GM06990 (cell line): ENCODE measurements around the gene BAD.
"Not testable (repeated sequence)": the region's sequence is repeated elsewhere in the genome, so short reads cannot be mapped to it uniquely, and the experiment has no call there.

Experiments
- DNase-seq: peaks from one replicate; pipeline ENCODE4 v3.0.0-alpha.2; 2011; ENCODE audit not compliant: insufficient read length; ENCODE audit errors: extremely low read depth
- H3K27me3 ChIP-seq: replicated peaks from 2 replicates; pipeline ENCODE4 v1.6.0; 2011; ENCODE audit warnings: low read length; ENCODE audit not compliant: control insufficient read depth, insufficient read depth
- H3K36me3 ChIP-seq: 2 replicates; pipeline ENCODE4 v1.5.1; 2011; ENCODE audit warnings: low read length; ENCODE audit not compliant: control insufficient read depth, insufficient read depth
- H3K4me3 ChIP-seq: replicated peaks from 2 replicates; pipeline ENCODE4 v1.5.1; 2011; ENCODE audit warnings: low read depth, mild to moderate bottlenecking, control low read depth, low read length
- TF ChIP-seq, protein P1 (sequence below): IDR thresholded peaks from 2 replicates; pipeline ENCODE4 v1.5.1; 2011; ENCODE audit warnings: low read length, control low read depth, mild to moderate bottlenecking, inconsistent platforms; ENCODE audit not compliant: insufficient read depth, poor library complexity, severe bottlenecking

Gene BAD

DNA sequence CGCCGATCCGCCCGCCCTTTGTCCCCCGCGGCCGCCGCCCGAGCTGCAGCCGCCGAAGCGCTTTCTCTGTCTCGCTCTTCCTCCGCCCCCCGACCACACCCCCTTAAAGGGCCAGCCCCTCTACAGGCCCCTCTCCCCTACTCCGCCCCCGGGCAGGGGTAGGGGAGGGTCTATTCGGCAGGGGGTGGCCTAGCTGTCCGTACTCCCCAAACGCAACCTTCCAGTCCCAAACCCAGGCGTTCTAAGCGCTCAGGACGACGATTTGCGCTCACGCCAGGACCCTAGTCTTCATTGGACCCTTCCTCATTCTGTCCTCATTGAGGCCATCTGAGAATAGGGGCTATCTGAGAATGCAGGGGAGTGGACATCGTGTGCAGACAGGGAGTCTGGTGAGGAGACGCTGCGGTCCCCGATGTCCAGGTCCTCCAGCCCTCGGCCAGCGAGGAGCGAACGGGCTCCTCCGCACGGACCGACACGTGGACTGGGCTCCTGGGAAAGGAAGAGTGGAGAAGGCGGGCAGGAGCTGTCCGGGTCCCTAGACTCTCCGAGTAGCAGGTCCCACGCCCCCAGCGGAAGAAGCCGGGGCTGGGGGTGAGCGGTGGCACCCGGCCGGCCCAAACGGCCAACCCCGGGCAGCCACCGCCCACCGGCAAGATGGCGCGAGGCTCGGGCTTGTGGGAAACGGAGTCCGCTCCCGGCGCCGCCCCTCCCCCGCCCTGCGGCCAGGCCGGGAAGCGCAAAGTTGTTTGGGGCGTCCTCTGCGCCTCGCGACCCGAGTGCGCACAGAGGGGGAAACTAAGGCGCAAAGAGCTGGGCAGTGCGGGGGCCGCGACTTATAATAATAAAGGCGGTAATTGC, 37.4 kb downstream of the BAD start, which contains the start of gene PPP1R14B:
PPP1R14B (minus strand) TSS at position 73 of the 858 bp plus-strand sequence. CDS start 270 bp downstream, outside the sequence.
- TF ChIP-seq, protein P1, sequence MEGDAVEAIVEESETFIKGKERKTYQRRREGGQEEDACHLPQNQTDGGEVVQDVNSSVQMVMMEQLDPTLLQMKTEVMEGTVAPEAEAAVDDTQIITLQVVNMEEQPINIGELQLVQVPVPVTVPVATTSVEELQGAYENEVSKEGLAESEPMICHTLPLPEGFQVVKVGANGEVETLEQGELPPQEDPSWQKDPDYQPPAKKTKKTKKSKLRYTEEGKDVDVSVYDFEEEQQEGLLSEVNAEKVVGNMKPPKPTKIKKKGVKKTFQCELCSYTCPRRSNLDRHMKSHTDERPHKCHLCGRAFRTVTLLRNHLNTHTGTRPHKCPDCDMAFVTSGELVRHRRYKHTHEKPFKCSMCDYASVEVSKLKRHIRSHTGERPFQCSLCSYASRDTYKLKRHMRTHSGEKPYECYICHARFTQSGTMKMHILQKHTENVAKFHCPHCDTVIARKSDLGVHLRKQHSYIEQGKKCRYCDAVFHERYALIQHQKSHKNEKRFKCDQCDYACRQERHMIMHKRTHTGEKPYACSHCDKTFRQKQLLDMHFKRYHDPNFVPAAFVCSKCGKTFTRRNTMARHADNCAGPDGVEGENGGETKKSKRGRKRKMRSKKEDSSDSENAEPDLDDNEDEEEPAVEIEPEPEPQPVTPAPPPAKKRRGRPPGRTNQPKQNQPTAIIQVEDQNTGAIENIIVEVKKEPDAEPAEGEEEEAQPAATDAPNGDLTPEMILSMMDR = no peak
- Histone ChIP-seq H3K36me3 (peaks cover 13% of the 10 kb centered on the region), H3K4me3 (peak within 1 kb of the TSS; percentile 93), H3K27me3 (no peaks in the 10 kb centered on the region)
- peak; percentile 83 for DNase-seq

DNA sequence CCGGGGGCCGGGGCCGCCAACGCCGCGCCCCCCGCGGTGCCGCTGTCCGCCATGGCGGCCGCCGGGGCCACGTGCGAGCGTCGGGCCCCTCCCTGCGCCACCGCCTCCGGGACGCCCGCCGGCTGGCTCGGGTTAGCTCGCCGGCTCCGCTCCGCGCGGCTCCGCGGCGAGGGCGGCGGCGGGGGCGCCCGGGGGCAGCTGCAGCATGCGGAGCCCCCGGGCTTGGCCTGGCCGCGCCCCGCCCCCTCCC, 37.9 kb downstream of the BAD start:
- Histone ChIP-seq H3K36me3 (peaks cover 13% of the 10 kb centered on the region), H3K4me3 (peak overlapping the region; percentile 93)
- H3K27me3 ChIP-seq, DNase-seq: not testable (repeated sequence)

DNA sequence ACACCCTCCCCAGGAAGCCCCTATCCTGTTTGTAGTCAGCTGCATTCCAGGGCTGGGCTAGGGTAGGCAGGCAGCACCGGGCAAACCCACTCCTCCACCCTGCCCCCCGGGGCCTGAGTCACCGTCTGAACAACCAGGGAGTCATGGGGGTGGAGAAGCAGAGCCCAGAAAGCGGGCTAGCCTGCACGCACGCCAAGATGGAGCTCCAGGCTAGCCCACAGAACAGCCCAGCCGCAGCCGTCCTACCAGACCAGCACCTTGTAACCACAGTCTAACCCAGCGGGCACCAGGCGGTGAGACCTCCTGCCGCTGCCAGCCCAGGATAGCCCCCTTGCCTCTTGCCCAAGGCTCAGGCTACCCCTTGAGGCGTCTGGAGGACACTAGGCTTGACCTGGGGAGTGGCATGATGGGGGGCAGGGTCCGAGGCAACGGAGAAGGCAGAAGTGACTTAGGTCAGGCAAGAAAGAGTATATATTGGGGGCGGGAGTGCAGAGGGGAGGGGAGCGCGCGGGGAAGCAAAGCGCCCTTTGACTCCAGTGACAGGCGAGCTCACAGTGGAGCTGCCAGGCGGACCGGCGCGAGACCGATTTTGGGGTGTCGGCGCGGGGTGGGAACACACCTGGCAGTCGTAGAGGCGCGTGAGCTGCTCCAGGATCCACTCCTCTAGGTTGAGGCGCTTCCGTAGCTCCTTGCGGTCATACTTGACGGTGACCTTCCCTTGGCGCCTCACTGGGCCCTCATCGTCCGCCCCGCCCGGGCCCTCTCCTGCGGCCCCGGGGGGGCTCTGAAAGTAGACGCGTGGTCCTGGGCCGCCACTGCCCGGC, 38.5 kb downstream of the BAD start:
- peak; percentile 60 for DNase-seq
- Histone ChIP-seq H3K4me3 (peak overlapping the region; percentile 93), H3K36me3 (peaks cover 13% of the 10 kb centered on the region), H3K27me3 (no peaks in the 10 kb centered on the region)
- TF ChIP-seq, protein P1 = no peak

DNA sequence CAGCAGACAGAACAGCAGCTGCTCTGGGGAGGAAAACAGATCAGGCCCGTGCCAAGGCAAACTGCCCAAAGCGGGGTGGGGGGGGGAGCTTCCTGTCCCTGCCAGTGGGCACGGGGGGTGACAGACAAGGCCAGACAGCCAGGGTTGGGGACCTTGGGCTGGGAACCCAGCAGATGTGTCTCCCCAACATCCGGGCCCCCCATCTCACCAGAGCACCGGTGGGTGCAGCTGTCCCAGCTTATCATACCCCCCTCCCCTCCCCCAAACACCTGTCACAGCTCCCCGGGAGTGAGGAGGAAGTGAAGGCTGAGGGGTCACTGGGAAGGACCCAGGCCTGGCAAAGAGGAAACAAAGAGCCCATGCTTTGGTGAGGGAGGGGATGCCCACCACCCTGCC, 39.1 kb downstream of the BAD start:
- TF ChIP-seq, protein P1 = no peak
- no peak for DNase-seq

DNA sequence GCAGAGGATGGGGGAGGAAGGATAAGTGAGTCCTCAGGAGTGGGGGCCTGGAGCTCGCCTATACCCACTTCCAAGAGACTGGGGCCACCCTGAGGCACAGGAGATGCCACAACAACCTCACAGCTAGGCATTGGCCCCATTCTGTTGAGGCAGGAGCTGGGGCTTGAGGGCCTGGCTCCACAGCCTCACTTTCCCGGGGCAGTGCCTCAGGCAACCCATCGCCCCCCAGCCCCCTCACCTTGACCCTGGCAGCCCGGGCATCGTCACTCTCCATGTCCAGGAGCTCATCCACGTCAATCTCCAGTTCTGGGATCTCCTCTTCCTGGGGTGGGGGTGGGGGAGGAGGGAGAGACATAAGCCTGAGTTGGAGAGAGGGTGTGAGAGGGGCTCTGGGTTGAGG, 39.5 kb downstream of the BAD start:
- DNase-seq = no peak
- peaks cover 13% of the 10 kb centered on the region for H3K36me3 ChIP-seq
- H3K27me3 ChIP-seq = no peaks in the 10 kb centered on the region
- H3K4me3 ChIP-seq = peak overlapping the region; percentile 93
- TF ChIP-seq, protein P1 = no peak

More for the DNA sequence above, 39.1 kb downstream of the BAD start:
- Histone ChIP-seq H3K36me3 (peaks cover 13% of the 10 kb centered on the region), H3K27me3 (no peaks in the 10 kb centered on the region), H3K4me3 (peak overlapping the region; percentile 93)

DNA sequence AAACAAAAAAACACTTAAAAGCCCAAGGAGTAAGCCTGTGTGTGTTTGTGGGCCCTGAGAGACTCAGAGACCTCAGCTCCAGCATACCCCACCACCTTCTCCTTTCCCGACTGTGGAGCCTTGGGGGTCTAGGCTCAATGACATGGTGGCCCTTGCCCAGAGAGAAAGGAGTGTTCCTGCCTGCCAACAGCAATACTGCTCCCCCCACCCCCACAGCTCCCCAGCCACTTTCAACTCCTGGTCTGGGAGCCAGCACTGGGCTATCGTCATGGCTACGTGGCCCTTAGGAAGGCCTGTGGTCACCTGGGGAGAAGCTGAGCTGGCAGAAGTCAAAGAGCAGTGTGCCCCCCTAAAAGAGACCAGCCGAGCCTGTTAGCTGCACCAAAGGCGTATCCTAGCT, 40.4 kb downstream of the BAD start:
- no peaks in the 10 kb centered on the region for H3K27me3 ChIP-seq
- DNase-seq = no peak
- peaks cover 13% of the 10 kb centered on the region for H3K36me3 ChIP-seq
- H3K4me3 ChIP-seq = no peak overlapping the region
- TF ChIP-seq, protein P1 = no peak
